HepG2 (cell line): ENCODE results near the gene CUL9. TPM values are rescaled to one million over a fixed set of nuclear protein-coding genes. Genes with fewer than 3 reads are reported as not detected.

Source experiments
- ARHGAP35 ChIP-seq: sonication (generic); formaldehyde crosslinking; IDR thresholded peaks from 2 replicates; pipeline ENCODE4 v1.9.0; 2022; ENCODE audit warnings: mild to moderate bottlenecking, inconsistent platforms, moderate library complexity, missing genetic modification reagents, borderline replicate concordance
- CEBPB ChIP-seq: IDR thresholded peaks from 2 replicates; pipeline ENCODE4 v1.6.1; 2011; ENCODE audit warnings: low read depth, low read length, improper control_type of control experiment, borderline replicate concordance
- DPF2 ChIP-seq: sonication (generic); formaldehyde crosslinking; IDR thresholded peaks from 2 replicates; pipeline ENCODE4 v1.4.0; 2020; ENCODE audit warnings: mild to moderate bottlenecking, low read depth, missing genetic modification reagents, borderline replicate concordance
- HES4 ChIP-seq: sonication (generic); formaldehyde crosslinking; IDR thresholded peaks from 2 replicates; pipeline ENCODE4 v1.9.0; 2021; ENCODE audit warnings: mild to moderate bottlenecking, missing genetic modification reagents, borderline replicate concordance
- HNRNPK ChIP-seq: fragments of 200-400 bp; formaldehyde crosslinking; IDR thresholded peaks from 2 replicates; pipeline ENCODE4 v1.6.1; 2018; ENCODE audit warnings: low read length, low read depth, moderate library complexity, mild to moderate bottlenecking; ENCODE audit not compliant: poor library complexity, severe bottlenecking
- IKZF4 ChIP-seq: sonication (generic); formaldehyde crosslinking; IDR thresholded peaks from 2 replicates; pipeline ENCODE4 v1.5.1; 2020; ENCODE audit warnings: borderline replicate concordance, mild to moderate bottlenecking, low read depth, missing genetic modification reagents; ENCODE audit errors: not compliant biosample characterization
- JDP2 ChIP-seq: sonication (generic); formaldehyde crosslinking; IDR thresholded peaks from 2 replicates; pipeline ENCODE4 v1.8.1; 2022; ENCODE audit warnings: missing genetic modification reagents, borderline replicate concordance
- JUND ChIP-seq: sonication (generic); formaldehyde crosslinking; IDR thresholded peaks from 2 replicates; pipeline ENCODE4 v1.8.0; 2022; ENCODE audit warnings: mild to moderate bottlenecking, missing genetic modification reagents
- KLF9 ChIP-seq: IDR thresholded peaks from 2 replicates; pipeline ENCODE4 v1.6.1; 2016; ENCODE audit warnings: low read depth
- NFYC ChIP-seq: IDR thresholded peaks from 2 replicates; pipeline ENCODE4 v1.6.1; 2016; ENCODE audit warnings: missing genetic modification reagents, missing compliant biosample characterization
- NKX3-1 ChIP-seq: sonication (generic); formaldehyde crosslinking; IDR thresholded peaks from 2 replicates; pipeline ENCODE4 v1.5.0; 2020; ENCODE audit warnings: missing genetic modification reagents
- ONECUT2 ChIP-seq: sonication (generic); formaldehyde crosslinking; IDR thresholded peaks from 2 replicates; pipeline ENCODE4 v1.4.0; 2020; ENCODE audit warnings: missing genetic modification reagents
- PHF8 ChIP-seq: sonication (generic); formaldehyde crosslinking; IDR thresholded peaks from 2 replicates; pipeline ENCODE4 v1.5.0; 2020; ENCODE audit warnings: missing genetic modification reagents
- RARA ChIP-seq: IDR thresholded peaks from 2 replicates; pipeline ENCODE4 v1.6.1; 2016; ENCODE audit warnings: missing genetic modification reagents, missing compliant biosample characterization
- SMYD3 ChIP-seq: sonication (generic); formaldehyde crosslinking; IDR thresholded peaks from 2 replicates; pipeline ENCODE4 v1.8.1; 2023; ENCODE audit warnings: mild to moderate bottlenecking, missing genetic modification reagents
- SP2 ChIP-seq: sonication (generic); formaldehyde crosslinking; IDR thresholded peaks from 2 replicates; pipeline ENCODE4 v1.5.1; 2020; ENCODE audit warnings: mild to moderate bottlenecking, missing genetic modification reagents
- U2AF1 ChIP-seq: fragments of 200-400 bp; formaldehyde crosslinking; optimal IDR thresholded peaks from 2 replicates; pipeline ENCODE3; 2017; ENCODE audit warnings: mild to moderate bottlenecking, low read depth, low read length
- U2AF2 ChIP-seq: fragments of 200-400 bp; formaldehyde crosslinking; IDR thresholded peaks from 2 replicates; pipeline ENCODE4 v1.6.1; 2017; ENCODE audit warnings: low read depth, mild to moderate bottlenecking, low read length
- ZBTB8A ChIP-seq: sonication (generic); formaldehyde crosslinking; IDR thresholded peaks from 2 replicates; pipeline ENCODE4 v1.4.0; 2020; ENCODE audit warnings: mild to moderate bottlenecking, low read depth, missing genetic modification reagents, borderline replicate concordance
- ZFY ChIP-seq: sonication (generic); formaldehyde crosslinking; IDR thresholded peaks from 2 replicates; pipeline ENCODE4 v1.4.0; 2020; ENCODE audit warnings: missing genetic modification reagents
- ZNF12 ChIP-seq: sonication (generic); formaldehyde crosslinking; IDR thresholded peaks from 2 replicates; pipeline ENCODE4 v1.5.0; 2020; ENCODE audit warnings: missing genetic modification reagents
- ZNF232 ChIP-seq: sonication (generic); formaldehyde crosslinking; IDR thresholded peaks from 2 replicates; pipeline ENCODE4 v1.4.0; 2020; ENCODE audit warnings: missing genetic modification reagents, borderline replicate concordance
- ZNF431 ChIP-seq: sonication (generic); formaldehyde crosslinking; IDR thresholded peaks from 2 replicates; pipeline ENCODE4 v1.9.0; 2022; ENCODE audit warnings: missing genetic modification reagents, low read depth, mild to moderate bottlenecking, borderline replicate concordance
- ZNF761 ChIP-seq: sonication (generic); formaldehyde crosslinking; conservative IDR thresholded peaks from 2 replicates; pipeline ENCODE4 v1.4.0; 2020; ENCODE audit warnings: mild to moderate bottlenecking, missing genetic modification reagents
- ZSCAN20 ChIP-seq: sonication (generic); formaldehyde crosslinking; IDR thresholded peaks from 2 replicates; pipeline ENCODE4 v1.4.0; 2020; ENCODE audit warnings: missing genetic modification reagents, mild to moderate bottlenecking, borderline replicate concordance
- polyA plus RNA-seq, 8 experiments: library from polyadenylated mRNA; depleted of rRNA in 3 of 8; stranded (reverse) in 7 of 8; unstranded in 1 of 8; fragments of >200 nt; fragmentation: Illumina TruSeq in 4 of 8; extraction: Trizol in 4 of 8; gene quantifications; 2 replicates each; pipeline versions ENCODE4 v1.2.1 to v1.2.3, GENCODE V29; 2011 to 2016; ENCODE audit warnings: low read depth in 4 of 8, missing spikeins in 1 of 8, mixed read lengths in 1 of 8; ENCODE audit not compliant: insufficient read depth in 1 of 8
- total RNA-seq, 5 experiments: library from RNA; depleted of rRNA; stranded (reverse); fragments of >200 nt; fragmentation: Illumina TruSeq; extraction: Trizol; gene quantifications; 2 replicates each; pipeline ENCODE4 v1.2.3, GENCODE V29; 2016; ENCODE audit warnings: low read depth in 1 of 5
- TF ChIP-seq, protein P1 (sequence below): sonication (generic); formaldehyde crosslinking; IDR thresholded peaks from 2 replicates; pipeline ENCODE4 v1.5.0; 2020; ENCODE audit warnings: missing genetic modification reagents
- TF ChIP-seq, protein P2 (sequence below): sonication (generic); formaldehyde crosslinking; IDR thresholded peaks from 2 replicates; pipeline ENCODE4 v1.9.0; 2021; ENCODE audit warnings: missing genetic modification reagents, mild to moderate bottlenecking, borderline replicate concordance
- TF ChIP-seq, protein P3 (sequence below): sonication (generic); formaldehyde crosslinking; IDR thresholded peaks from 2 replicates; pipeline ENCODE4 v1.5.1; 2020; ENCODE audit warnings: missing genetic modification reagents, mild to moderate bottlenecking, borderline replicate concordance

Gene CUL9
- total and polyA plus RNA-seq, 2 of the 13 experiments (the other 11 are each of a cell fraction or from before 2014, with no cell fraction given), result 11.4 to 13.7 TPM

DNA sequence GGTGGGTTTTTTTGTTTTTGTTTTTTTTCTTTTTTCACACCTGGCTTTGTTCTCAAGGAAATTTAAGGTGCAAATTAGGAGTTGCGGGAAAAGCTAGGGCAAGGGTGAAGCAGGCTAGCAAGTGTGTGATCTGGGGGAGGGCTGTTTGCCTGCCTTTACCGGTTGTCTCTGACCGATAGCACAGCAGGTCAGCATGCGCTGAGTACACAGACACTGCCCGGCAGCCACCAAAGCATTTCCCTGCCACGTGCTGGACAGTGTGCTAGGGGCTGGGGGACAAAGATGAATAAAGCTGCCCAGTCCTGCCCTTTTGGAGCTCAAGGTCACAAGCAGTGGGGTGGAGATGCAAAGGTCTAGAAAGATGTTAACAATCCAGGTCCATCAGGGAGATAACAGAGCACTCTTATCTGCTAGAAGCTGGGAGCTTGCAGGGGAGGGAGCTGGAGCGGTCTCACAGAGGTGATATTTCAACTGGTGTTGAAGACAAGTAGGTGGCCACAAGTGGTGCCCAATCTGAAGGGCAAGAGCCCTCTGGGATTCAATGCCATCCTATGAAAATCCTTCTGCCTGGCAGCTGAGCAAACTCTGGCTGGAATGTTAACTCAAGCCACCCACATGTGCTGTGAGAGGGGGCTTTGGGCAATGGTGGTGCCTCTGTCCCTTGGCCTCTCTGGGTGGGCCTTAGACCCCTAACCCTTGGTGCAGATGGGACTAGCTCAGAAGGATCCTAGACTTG lies 85.8 kb downstream of the CUL9 start (continued):
- TF ChIP-seq, protein P1, sequence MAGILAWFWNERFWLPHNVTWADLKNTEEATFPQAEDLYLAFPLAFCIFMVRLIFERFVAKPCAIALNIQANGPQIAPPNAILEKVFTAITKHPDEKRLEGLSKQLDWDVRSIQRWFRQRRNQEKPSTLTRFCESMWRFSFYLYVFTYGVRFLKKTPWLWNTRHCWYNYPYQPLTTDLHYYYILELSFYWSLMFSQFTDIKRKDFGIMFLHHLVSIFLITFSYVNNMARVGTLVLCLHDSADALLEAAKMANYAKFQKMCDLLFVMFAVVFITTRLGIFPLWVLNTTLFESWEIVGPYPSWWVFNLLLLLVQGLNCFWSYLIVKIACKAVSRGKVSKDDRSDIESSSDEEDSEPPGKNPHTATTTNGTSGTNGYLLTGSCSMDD (CRISPR knock-in tag), result no peak
- TF ChIP-seq ZFY (CRISPR knock-in tag) (peak; percentile 68; the same call in 1 of the 2 replicates), NFYC (CRISPR knock-in tag) (peak; percentile 66; the same call in 1 of the 2 replicates), RARA (peak; percentile 100), ONECUT2 (peak; percentile 67; the same call in 1 of the 2 replicates), NKX3-1 (CRISPR knock-in tag) (peak; percentile 95), JDP2 (CRISPR knock-in tag) (peak; percentile 96; the same call in 1 of the 2 replicates), DPF2 (peak; percentile 100), KLF9 (CRISPR knock-in tag) (peak; percentile 73), SP2 (CRISPR knock-in tag) (no peak), JUND (CRISPR knock-in tag) (peak; percentile 93; the same call in 1 of the 2 replicates), HES4 (CRISPR knock-in tag) (peak; percentile 61; the same call in 1 of the 2 replicates), U2AF2 (0 out of 2 replicates have a peak, but pooled peaks have one; percentile 77), ZNF12 (peak; percentile 74), ARHGAP35 (CRISPR knock-in tag) (peak; percentile 92), ZNF232 (CRISPR knock-in tag) (peak; percentile 96), IKZF4 (CRISPR knock-in tag) (peak; percentile 94), PHF8 (CRISPR knock-in tag) (peak; percentile 75), U2AF1 (no peak), ZBTB8A (CRISPR knock-in tag) (peak; percentile 63; the same call in 1 of the 2 replicates), CEBPB (no peak), SMYD3 (peak; percentile 98; the same call in 1 of the 2 replicates), ZNF761 (peak; percentile 94), ZSCAN20 (CRISPR knock-in tag) (no peak), HNRNPK (no peak), ZNF431 (peak; percentile 99)
- TF ChIP-seq, protein P2, sequence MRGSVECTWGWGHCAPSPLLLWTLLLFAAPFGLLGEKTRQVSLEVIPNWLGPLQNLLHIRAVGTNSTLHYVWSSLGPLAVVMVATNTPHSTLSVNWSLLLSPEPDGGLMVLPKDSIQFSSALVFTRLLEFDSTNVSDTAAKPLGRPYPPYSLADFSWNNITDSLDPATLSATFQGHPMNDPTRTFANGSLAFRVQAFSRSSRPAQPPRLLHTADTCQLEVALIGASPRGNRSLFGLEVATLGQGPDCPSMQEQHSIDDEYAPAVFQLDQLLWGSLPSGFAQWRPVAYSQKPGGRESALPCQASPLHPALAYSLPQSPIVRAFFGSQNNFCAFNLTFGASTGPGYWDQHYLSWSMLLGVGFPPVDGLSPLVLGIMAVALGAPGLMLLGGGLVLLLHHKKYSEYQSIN (CRISPR knock-in tag), result no peak
- TF ChIP-seq, protein P3, sequence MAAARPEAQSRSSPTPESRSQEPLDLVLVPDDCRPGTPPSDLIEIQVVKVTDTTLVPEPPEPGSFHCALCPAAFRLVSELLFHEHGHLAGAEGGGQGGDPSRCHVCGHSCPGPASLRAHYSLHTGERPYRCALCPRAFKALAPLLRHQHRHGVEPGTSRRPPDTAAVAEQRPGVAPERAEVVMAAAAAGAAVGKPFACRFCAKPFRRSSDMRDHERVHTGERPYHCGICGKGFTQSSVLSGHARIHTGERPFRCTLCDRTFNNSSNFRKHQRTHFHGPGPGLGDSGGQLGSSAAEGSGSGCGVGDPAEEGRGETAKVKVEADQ (CRISPR knock-in tag), result peak; percentile 99
